ENCODE data around the gene OTOG.

GRCh38 chr11:17607083-17607429, 60.0 kb downstream of the OTOG start:
- TF ChIP-seq SIRT6 (IDR thresholded peaks at IDR 0.05; ENCODE audit: low read length) (no peak), ATF2 (IDR thresholded peaks at IDR 0.05; ENCODE audit: low read length) (no peak), CTCF (IDR thresholded peaks at IDR 0.05; ENCODE audit: control extremely low read depth in 1 of 3, insufficient read depth in 1 of 3, low read depth in 1 of 3, low read length in 3 of 3) (no peak)
